Activated CD4-positive, CD25-positive, alpha-beta regulatory T cell treated with anti-CD3 and anti-CD28 coated beads, Interleukin-2, amount 50 U/mL, for 16 hours (primary cell): ENCODE measurements around the gene UBXN4.
"Not testable (repeated sequence)": the region's sequence is repeated elsewhere in the genome, so short reads cannot be mapped to it uniquely, and the experiment has no call there.

Source experiments
- DNase-seq: peaks from one replicate; pipeline ENCODE4 v3.0.0-alpha.2; 2020; ENCODE audit warnings: low read depth, low spot score

Gene UBXN4

DNA sequence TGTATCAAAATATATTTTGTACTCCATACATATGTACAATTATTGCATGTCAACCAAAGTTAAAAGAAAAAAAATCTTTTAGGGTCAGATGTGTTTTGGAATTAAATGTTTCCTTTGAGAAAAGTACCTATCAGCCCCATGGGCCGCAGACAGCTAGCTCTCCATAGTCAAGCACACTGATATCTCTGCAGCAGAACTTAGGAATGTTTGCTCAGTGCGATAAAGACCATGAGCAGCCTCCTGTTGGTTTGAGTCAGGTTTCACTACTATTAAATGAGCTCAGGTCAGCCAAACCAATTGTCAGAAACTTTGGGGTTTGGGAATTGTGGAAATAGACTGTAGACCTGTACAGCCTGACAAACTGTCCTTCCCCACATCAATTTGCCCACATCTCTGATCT lies 61.6 kb downstream of the UBXN4 start:
- DNase-seq = no peak

DNA sequence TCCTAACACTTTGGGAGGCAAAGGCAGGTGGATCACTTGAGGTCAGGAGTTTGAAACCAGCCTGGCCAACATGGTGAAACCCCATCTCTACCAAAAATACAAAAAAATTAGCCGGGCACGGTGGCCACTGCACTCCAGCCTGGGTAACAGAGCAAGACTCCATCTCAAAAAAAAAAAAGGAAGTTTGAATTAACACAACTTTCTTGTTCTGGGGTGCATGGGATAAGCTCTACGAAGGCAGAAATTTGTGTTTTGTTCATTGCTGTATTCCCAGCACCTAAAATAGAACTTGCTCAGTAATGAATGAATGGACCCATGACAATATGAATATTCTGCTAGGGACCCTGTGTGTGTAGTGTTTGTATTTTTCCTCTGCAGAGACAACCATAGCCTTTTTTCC lies 66.2 kb downstream of the UBXN4 start:
- DNase-seq = not testable (repeated sequence)

DNA sequence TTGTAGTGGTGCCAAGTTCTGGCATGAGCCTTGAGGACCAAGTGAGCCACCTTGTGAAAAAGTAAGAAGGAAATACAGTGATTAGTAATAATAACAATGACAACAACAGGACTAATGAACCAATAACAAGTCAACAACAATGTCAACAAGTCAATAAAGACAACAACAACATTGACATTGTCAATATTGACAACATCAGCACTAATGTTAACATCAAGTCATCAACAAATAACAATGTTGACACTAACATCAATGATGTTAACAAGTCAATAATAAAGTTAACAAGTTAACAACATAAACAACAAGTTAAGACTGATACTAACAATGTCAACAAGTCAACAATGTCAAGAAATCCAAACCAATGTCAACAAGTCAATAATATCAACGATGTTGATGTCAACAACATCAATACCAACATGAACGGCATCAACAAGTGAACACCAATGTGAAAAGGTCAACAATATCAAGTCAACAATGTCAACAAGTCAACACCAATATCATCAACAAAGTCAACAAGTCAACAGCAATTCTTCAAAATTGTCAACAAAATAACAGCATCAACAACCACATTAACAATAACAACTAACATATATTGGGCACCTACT lies 71.4 kb downstream of the UBXN4 start:
- DNase-seq = no peak

GRCh38 chr2:135815269-135815668 lies 73.6 kb downstream of the UBXN4 start:
- no peak for DNase-seq

DNA sequence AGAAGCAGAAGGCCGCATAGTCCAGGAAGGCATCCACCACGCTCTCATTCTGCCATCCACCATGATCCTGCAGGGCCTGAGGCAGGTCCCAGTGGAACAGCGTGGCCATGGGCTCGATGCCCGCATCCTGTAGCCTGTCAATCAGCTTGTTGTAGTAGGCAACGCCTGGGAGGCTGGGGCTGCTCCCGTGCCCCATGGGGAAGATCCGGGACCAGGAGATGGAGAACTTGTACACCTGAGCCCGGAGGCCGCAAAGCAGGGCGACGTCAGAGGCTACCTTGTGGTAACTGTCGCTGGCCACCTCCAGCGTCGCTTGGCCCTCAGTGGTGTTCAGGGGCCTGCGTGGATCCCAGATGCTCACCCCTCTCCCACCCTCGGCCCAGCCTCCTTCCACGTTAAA lies 75.8 kb downstream of the UBXN4 start:
- no peak for DNase-seq

GRCh38 chr2:135817951-135818350 lies 76.3 kb downstream of the UBXN4 start:
- no peak for DNase-seq

- no peak for DNase-seq
Observed at GRCh38 chr2:135818937-135819610, 77.4 kb downstream of the UBXN4 start.

DNA sequence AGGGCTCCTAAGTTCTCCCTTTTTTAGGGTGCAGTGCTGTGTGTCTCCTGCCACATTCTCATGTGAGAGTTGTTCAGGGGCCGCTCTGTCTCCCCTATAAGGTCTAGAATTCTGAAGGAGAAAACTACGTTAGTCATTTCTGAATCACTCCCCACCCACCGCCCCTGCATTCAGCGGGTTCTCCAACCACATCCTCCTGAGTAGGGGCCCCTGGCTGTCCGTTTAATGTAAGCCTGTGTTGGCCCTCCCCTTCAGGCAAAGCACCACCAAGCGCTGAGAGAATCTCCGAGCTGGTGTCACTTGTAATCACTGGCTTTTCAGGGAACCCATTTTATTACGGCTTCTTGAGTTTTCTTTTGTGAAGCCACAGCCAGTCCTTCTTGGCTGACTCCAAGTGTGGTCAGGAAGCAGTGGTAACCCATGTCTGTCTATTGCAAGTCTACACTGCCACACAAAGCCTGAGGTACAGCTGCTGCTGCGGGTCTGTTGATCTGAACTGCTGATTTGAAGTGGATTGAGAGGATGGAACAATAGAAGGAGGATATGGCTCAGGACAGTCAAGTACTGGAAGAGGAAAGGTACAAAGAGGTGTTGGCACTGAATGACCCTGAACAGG lies 78.5 kb downstream of the UBXN4 start:
- DNase-seq = peak; percentile 52

GRCh38 chr2:135821190-135821589 lies 79.5 kb downstream of the UBXN4 start:
- no peak for DNase-seq

DNA sequence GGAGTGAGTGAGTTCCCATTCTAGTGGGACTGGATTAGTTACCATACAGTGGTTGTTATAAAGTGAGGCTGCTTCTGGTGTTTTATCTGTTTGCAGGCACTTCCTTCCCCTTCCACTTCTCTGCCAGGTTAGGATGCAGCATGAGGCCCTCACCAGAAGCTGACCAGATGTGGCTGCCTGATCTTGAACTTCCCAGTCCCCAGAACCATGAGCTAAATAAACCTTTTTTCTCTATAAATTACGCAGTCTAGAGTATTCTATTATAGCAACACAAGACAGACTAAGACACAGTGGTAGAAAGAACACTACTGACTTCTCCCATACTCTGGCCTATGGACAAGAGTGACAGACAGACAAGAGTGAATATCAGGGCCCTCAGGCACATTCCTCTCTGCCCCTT lies 81.2 kb downstream of the UBXN4 start:
- no peak for DNase-seq

DNA sequence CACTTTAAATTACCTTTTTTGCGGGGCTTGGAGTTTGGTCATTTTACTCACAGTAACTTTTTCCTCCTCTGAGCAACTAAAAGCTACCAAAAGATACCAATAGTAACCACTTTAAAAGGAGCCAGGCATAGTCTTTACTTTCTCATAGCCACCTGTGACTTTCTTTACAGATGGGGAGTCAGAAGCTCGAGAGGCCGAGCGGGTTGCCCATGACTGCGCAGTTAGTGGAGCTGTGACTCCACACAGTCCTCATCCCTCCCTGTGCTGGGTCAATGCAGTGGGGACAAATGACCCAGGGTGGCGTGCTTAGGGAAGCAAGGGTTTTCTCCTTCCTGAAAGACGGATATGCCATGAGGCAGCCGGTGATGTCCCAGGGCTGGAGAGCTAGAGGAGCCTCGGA lies 83.5 kb downstream of the UBXN4 start:
- no peak for DNase-seq

DNA sequence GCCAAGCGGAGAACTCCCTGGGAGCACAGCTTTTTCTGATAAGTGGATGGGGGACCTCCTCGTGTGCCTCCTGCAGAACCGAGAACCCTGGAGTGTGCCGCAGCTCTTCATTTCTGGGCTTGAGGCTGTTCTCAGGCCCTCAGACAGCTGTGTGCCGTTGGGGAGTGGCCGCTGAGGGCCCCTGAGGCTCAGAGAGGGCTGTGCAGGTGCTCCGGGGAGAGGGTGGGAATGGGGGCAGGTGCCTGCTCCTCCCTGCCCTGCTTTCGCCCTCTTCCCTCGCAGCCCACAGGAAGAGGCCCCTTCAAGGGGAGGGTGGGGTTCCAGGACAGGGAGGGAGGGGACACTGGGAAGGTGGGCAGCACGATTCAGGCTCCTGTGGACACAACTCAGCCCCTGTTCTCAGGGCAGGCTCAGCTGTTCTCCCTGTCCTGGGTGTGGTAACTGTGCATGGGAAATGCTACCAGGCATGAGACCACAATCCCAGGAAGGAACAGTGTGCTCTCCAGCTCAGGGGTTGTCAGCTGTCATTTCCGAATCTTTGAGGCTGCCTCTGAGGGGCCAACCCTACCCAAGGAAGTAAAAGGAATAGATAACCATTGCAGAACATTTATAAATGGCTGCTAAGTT lies 84.0 kb downstream of the UBXN4 start:
- no peak for DNase-seq

GRCh38 chr2:135826544-135826943 lies 84.9 kb downstream of the UBXN4 start:
- DNase-seq = no peak

GRCh38 chr2:135829378-135830135 lies 87.9 kb downstream of the UBXN4 start:
- no peak for DNase-seq

DNA sequence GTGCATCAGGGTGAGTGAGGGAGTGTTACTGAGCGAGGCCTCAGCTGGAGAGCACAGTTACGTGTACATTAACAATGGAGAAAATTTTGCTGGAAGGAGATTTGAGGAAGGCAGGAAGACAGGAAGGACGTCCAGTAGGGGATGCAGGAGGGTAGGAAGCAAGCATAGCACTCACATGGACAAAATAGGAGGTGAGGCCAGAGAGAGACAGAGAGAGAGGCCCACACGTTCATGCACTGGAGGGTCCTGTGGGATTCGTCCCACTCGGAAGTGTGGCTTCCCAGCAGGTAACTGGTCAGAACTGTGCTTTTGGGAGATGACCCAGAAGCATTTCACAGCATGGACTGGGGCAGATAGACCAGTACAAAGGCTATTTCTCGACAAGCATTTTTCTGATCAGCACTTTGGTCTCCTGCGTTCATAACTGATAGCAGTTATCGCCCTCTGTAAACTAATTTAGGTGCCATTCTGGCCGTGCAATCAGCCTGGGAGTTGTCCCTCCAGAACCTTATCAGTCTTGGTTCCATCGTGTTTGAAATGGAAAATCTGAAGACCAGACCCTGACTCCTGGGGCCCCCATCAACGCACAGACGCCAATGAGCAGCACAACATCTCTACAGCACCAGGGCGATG lies 89.6 kb downstream of the UBXN4 start:
- DNase-seq = no peak

DNA sequence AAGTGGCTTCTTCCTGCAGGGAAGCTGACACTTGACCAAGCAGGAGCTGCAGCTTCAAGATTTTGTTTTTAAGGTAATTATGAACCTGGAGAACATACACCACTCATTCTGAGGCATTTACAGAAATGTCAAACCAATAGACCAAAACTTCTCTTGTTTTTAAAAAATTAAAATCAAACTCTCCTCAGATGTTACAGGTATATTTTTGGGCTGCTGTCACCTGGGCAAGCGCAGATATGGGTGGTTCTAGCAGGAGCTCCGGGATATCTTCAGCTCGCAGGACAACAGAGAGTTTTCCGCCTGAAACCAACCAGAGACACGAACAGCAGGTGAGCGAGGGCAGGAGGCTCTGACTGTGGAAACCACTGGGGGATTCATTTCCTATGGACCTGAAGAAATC lies 91.2 kb downstream of the UBXN4 start:
- no peak for DNase-seq
